Activated T-cell treated with anti-CD3 and anti-CD28 coated beads for 4 hours (primary cell): ENCODE measurements around the gene DMRT1.

Source experiments
- DNase-seq: peaks from one replicate; pipeline ENCODE4 v3.0.0-alpha.2; 2020

The DMRT1 gene

GRCh38 chr9:1005043-1005667 is 163.7 kb downstream of the DMRT1 start:
- DNase-seq, result no peak

- no peak for DNase-seq
Observed at GRCh38 chr9:1007312-1007711, 165.8 kb downstream of the DMRT1 start.

GRCh38 chr9:1008216-1008615 is 166.7 kb downstream of the DMRT1 start:
- DNase-seq, result no peak

- peak; percentile 65 for DNase-seq
Observed at GRCh38 chr9:1009101-1009707, 167.7 kb downstream of the DMRT1 start.

- DNase-seq, result no peak
Observed at GRCh38 chr9:1013021-1013420, 171.5 kb downstream of the DMRT1 start.

GRCh38 chr9:1014225-1014624 is 172.7 kb downstream of the DMRT1 start:
- no peak for DNase-seq

- no peak for DNase-seq
Observed at GRCh38 chr9:1014640-1015039, 173.1 kb downstream of the DMRT1 start.

- no peak for DNase-seq
Observed at GRCh38 chr9:1018121-1018520, 176.6 kb downstream of the DMRT1 start.
